ENCODE measurements around the gene SCNN1A.

DNA sequence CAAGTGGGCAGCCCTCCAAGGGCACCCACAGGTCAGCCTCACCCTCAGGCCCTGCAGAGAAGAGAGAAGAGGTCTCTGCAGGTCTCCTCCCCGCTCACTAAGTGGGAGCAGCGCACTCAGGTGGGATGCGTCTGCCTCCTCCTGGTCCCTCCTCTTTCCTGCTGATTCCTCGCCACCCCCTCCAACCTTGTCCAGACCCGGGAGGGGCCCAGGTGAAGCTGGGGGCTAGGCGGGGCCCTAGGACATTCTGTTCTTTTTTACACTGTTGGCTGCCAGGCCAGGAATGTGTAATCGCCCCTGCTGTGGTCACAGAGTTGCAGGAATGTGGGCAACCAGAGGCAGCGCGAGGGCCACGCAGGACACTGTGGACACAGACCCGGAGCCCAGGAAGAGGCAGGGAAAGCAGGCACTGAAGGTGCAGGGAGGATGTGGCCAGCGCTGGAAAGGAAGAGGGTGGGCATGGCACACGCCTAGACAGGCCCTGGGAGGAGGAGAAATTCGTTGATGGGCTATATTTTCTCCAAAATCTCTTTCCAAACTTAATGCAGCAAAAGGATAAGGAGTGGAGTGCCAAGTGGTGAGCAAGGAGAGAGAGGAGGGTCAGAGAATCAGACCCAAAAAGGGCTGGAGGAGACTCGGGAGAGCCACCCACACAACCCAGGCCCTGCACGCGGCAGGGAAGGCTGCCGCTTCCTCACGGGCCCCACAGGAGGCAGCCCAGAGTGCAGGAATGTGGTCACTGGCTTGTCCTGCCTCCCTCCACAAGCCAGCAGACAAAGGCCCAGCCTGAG is 911 bp upstream of the SCNN1A start:
- TF ChIP-seq EP300 (IDR thresholded peaks at IDR 0.05) (no peak), POLR2A (IDR thresholded peaks at IDR 0.05) (no peak)
- TF ChIP-seq, protein P1, sequence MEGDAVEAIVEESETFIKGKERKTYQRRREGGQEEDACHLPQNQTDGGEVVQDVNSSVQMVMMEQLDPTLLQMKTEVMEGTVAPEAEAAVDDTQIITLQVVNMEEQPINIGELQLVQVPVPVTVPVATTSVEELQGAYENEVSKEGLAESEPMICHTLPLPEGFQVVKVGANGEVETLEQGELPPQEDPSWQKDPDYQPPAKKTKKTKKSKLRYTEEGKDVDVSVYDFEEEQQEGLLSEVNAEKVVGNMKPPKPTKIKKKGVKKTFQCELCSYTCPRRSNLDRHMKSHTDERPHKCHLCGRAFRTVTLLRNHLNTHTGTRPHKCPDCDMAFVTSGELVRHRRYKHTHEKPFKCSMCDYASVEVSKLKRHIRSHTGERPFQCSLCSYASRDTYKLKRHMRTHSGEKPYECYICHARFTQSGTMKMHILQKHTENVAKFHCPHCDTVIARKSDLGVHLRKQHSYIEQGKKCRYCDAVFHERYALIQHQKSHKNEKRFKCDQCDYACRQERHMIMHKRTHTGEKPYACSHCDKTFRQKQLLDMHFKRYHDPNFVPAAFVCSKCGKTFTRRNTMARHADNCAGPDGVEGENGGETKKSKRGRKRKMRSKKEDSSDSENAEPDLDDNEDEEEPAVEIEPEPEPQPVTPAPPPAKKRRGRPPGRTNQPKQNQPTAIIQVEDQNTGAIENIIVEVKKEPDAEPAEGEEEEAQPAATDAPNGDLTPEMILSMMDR (IDR thresholded peaks at IDR 0.05) = peak; percentile 13 to 62

All from suprapubic skin (tissue), 3 donors.